ENCODE measurements around the gene TLN1.

DNA sequence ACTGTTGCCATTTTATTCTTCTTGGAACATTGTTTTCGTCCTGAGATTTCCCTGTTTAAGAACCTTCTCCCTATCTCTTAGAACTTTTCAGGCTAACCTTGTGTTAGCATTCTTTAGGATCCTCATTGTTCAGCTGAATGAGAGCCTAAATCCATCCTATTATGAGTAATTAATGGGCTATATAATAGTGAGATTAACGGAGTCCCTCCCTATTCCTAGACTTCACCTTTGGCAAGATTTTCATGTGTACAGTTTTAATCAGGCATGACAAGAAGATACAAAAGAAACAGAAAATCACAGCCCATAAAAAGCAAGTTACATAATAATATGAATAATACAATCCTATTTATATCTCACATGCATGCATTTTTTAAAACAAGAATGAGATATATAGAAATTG is 31.2 kb upstream of the TLN1 start:
- TF ChIP-seq, protein P1, sequence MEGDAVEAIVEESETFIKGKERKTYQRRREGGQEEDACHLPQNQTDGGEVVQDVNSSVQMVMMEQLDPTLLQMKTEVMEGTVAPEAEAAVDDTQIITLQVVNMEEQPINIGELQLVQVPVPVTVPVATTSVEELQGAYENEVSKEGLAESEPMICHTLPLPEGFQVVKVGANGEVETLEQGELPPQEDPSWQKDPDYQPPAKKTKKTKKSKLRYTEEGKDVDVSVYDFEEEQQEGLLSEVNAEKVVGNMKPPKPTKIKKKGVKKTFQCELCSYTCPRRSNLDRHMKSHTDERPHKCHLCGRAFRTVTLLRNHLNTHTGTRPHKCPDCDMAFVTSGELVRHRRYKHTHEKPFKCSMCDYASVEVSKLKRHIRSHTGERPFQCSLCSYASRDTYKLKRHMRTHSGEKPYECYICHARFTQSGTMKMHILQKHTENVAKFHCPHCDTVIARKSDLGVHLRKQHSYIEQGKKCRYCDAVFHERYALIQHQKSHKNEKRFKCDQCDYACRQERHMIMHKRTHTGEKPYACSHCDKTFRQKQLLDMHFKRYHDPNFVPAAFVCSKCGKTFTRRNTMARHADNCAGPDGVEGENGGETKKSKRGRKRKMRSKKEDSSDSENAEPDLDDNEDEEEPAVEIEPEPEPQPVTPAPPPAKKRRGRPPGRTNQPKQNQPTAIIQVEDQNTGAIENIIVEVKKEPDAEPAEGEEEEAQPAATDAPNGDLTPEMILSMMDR (conservative IDR thresholded peaks at IDR 0.05; ENCODE audit: low read depth, low read length) = no peak
- TF ChIP-seq EZH2 (IDR thresholded peaks at IDR 0.05; ENCODE audit: borderline replicate concordance, low read depth, low read length, poor library complexity, severe bottlenecking) = no peak

All from A673 (cell line).